OCI-LY7 (cell line): ENCODE measurements around the gene CCL3.
"Not testable (repeated sequence)": the region's sequence is repeated elsewhere in the genome, so short reads cannot be mapped to it uniquely, and the experiment has no call there.

Experiments
- CTCF ChIP-seq: fragments of 200-600 bp; sonication (generic); conservative IDR thresholded peaks from 2 replicates; pipeline ENCODE4 v1.5.1; 2014; ENCODE audit warnings: mild to moderate bottlenecking, antibody characterized with exemption, low read length, moderate library complexity, mixed read lengths
- EZH2phosphoT487 ChIP-seq: fragments of 200-600 bp; sonication (generic); IDR thresholded peaks from 2 replicates; pipeline ENCODE4 v1.6.1; 2018; ENCODE audit warnings: low read depth, borderline replicate concordance, mild to moderate bottlenecking, mixed run types, antibody characterized with exemption, low read length, moderate library complexity, mixed read lengths

GRCh38 chr17:36103401-36103975, 13.5 kb upstream of the CCL3 start, which contains the start of gene CCL4:
- TF ChIP-seq CTCF, EZH2phosphoT487: not testable (repeated sequence)
